Daoy (cell line): Measurements from ENCODE around the gene MRPL39. TPM values are rescaled to one million over a fixed set of nuclear protein-coding genes. Genes with fewer than 3 reads are reported as not detected.
A peak's percentile ranks its signal among the peaks of the same experiment; 100 is the strongest.
"Not testable (repeated sequence)": the region's sequence is repeated elsewhere in the genome, so short reads cannot be mapped to it uniquely, and the experiment has no call there.

Experiments used
- DNase-seq: peaks from one replicate; pipeline ENCODE4 v3.0.0-alpha.2; 2015; ENCODE audit warnings: low read depth
- total RNA-seq: library from RNA; depleted of rRNA; stranded (reverse); fragments of >200 nt; shearing (Covaris generic); gene quantifications from 2 replicates; pipeline ENCODE4 v1.2.3, GENCODE V29; 2014; rRNA removed

MRPL39 gene
- 92.2 and 119 TPM in 2 replicates for total RNA-seq

DNA sequence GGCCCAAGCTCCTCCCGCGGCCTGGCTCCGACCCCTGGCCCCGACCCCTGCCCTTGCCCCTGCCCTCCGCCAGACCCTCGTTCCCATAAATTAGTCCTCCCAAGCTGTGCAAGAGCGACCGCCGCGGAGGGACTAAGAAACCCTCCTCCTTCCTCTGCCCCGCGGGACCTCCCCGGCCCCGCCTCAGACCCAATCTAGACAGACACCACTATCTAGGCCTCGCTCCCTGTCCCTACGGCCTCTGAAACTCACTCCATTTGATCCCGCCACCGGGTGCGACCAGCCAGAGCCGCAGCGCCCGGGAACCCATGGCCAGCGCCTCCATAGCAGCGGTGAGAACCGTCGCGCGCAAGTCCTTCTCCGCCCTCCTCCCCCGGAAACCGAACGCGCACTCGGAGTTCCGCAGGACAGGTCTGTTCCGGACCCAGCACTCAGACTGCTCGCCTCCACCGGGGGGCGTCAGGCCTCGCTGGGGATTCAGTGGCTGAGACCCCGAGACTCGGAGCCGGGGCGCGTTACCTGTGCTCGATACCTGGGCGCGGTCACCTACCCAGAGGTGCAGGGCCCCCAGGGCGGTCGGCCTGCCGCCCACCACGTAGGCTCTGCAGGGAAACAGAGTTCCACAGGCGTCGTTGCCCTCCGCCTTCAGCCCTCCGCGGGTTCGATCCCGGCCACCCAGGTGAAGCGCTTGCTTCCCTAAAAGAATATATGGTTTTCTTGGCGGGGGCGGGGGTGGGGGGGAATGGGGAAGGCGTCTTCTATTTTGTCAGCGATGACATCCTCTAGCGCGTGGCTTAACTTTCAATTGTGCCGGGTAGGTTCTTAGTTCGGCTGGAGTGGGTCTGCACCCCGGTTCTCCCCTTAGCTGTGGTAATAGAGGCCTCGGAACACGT lies at the start of gene MRPL39:
Gene MRPL39, minus strand, starts transcription at position 331 of the 893 bp plus-strand sequence. Its CDS starts 6 bp downstream, at position 325.
- DNase-seq = peak; percentile 94

DNA sequence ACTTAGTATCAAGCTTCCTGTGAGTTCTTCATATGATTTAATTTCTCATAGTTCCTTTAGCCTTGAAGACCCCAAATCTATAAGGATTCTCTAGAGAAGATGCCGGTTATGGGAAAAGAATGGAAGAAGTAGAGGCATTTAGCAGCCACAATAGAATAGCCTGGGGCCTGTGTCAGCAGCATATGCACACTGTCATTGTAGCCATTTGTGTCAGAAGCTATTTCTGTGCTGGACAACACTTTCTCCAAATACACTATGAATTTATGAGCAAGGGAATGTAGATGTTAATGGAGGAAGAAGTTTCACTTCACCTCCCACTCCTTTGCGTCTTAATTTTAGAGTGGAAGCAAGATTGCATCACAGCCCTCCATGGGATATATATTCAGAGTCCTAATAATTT lies 49.1 kb upstream of the MRPL39 start:
- DNase-seq = no peak

DNA sequence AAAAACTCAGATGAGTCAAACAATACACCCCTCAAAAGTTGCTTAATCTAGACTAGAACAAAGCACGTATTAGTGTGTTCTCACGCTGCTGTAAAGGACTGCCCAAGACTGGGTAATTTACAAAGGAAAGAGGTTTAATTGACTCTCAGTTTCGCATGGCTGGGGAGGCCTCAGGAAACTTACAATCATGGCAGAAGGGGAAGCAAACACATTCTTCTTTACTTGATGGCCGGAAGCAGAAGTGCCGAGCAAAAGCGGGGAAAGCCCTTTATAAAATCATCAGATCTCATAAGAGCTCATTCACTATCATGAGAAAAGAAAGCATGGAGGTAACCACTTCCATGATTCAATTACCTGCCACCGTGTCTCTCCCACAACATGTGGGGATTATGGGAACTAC lies 41.9 kb upstream of the MRPL39 start:
- DNase-seq = no peak

DNA sequence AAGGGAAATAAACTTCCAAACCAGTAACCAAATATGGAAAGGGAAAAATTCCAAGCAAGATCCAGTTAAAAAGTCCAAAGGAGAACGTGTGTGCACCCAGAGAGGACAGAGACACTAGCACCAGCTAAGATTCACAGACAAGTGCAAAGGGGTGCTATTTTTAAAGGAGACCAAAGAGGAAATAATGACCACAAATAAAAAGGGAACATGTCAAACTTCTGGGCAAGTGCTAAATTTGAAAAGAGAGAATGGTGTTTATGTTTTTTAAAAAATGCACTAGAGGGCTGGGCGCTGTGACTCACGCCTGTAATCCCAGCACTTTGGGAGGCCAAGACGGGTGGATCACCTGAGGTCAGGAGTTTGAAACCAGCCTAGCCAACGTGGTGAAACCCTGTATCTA lies 40.4 kb upstream of the MRPL39 start:
- DNase-seq = no peak

DNA sequence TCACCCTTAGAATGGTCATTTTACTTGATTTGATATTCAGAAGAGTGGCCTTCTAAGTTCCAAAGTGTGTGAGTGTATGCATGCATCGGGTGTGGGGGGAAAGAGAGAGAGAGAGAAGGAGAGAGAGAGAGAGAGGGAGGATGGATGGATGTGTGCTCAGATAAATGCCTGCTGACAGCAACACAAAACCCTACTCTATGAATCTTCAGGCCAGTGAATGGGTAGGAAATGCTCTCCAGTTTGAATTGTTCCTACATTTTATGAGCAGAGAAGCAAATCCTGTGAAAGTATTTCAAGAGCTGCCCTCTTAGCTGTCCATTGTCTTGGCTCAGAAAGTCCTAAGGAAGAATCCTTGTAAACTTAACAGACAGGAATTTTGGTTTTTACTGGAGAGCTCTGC lies 39.2 kb upstream of the MRPL39 start:
- DNase-seq = no peak

DNA sequence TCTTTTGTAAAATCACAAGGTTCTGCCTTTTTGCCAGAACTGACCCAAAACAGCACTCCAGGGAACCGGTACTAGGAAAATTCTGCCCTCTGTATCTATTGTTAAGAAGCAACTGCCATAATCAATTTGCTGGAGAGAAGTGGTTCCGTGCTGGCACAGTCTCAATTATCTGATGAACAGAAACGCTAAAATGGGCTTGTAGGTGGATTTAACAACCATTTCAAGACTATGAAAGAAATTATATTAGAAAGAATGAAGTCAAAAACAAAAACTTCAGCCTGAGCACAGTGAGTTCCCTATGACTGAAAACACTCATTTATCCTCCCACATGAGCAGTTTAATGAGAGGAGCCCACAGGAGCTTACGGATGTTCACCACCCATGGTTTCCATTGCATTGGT lies 36.2 kb upstream of the MRPL39 start:
- no peak for DNase-seq

DNA sequence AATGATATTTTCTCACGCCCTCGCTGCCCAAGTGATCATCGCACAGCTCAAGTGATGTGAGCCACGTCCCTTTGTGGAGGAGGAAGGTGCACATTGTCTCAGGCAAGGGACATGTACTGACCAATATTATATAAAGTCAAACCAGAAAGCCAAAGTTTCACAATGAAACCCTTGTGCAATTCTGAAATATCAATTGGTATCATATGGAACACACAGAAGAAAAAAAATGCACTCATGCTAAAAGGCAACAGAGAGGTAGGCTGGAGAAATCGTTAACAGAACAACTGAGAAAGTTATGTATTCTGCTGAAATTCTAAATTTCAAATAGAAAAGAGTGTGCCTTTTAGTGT lies 33.6 kb upstream of the MRPL39 start:
- no peak for DNase-seq

DNA sequence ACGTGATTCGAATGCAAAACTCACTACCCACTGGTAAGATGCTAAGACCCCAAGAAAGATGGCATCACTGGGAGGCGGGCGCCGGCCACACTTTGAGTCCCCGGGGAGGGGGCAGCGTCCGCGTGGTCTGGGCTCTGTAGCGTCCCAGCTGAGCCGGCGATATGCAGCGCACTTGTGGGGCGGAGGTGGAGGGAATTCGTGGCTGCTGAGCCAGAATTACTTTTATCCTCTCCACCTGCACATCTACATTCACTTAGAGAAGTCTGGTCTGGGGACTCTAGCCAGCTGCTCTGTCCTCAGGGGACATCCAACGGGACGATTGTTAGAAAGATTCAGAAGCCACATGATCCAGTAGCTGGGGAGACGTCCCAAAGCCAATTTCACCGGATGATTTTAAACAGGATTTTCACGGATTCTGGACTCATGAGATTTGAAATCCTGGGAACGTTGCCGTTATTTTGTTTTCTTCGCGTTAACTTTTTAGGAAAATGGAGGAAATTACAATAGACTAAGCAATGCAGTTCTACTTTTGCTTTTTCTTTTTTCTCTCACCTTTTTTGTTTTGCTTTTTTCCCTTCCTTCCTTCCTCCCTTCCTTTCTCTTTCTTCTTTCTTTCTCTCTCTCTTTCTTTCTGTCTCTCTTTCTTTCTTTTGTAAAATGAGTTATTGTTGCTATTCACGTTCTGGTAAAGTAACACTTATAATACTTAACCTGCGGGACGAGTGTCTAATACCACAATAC lies 33.1 kb upstream of the MRPL39 start:
- peak; percentile 43 for DNase-seq

DNA sequence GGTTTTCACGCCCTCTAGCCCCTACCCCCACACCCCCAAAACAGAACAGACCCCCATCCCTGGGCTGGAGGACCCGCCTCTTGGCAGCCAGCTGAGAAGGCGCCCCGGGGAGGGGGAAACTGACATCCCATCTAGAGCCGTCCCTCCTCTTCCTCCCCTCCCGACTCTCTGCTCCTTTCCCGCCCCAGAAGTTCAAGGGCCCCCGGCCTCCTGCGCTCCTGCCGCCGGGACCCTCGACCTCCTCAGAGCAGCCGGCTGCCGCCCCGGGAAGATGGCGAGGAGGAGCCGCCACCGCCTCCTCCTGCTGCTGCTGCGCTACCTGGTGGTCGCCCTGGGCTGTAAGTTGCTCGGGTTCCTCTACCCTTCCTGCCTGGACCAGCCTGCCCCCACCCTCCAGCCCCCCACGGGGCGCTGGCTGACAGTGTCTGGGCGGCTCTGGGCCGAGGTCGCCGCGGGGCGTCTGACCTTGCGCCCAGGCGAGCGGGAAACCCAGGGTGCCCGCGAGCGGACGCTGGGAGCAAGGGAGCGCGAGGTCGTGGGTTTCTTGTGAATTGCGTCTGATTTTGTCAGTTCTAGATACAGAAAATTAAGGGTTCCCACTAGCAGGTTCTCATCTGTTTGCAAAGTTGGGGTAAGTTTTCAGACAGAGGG lies 32.4 kb upstream of the MRPL39 start:
- DNase-seq = peak; percentile 69

DNA sequence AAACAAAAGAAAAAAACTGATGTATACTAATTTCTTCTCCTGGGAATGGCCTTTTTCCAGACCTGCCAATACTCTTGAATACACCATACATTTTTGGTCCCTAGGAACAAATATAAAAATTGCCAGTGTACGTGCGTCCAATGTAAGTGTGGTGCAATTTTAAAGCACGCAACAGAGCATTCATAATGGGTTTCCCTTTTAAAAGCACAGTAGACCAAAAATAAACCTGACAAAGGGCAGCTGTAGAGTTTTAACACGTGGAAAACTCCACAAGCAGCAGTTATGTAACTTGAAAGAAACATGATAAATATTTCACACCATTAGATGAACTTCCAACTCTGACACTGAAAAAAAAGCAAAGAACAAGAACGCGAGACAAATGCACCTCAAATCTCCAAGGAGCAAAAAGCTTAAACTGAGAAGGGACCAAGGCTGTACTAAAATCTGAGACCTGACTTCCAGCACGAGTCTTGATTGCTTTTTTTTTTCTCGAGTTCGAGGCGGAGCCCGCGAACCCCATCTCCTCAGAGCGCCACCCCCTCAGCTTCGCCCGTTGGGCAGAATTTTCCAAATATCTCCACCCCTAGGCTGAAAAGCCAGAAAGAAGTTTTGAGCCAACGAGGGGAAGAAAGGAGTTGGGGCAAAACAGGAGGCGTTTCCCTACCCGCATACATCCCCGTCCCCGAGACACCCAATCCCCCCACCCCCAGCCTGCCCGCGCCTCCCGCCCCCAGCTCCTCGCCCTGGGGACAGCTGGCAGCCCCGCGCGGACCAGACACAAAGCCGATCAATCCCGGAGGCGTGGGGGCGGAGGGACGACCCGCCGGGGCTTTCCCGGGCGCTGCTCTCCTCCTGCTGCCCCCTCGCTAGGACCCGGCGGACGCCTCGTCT lies 31.6 kb upstream of the MRPL39 start, which contains the start of gene JAM2:
Gene JAM2, plus strand, starts transcription at position 599 of the 891 bp plus-strand sequence. CDS start 564 bp downstream, outside the sequence.
- DNase-seq = peak; percentile 59

DNA sequence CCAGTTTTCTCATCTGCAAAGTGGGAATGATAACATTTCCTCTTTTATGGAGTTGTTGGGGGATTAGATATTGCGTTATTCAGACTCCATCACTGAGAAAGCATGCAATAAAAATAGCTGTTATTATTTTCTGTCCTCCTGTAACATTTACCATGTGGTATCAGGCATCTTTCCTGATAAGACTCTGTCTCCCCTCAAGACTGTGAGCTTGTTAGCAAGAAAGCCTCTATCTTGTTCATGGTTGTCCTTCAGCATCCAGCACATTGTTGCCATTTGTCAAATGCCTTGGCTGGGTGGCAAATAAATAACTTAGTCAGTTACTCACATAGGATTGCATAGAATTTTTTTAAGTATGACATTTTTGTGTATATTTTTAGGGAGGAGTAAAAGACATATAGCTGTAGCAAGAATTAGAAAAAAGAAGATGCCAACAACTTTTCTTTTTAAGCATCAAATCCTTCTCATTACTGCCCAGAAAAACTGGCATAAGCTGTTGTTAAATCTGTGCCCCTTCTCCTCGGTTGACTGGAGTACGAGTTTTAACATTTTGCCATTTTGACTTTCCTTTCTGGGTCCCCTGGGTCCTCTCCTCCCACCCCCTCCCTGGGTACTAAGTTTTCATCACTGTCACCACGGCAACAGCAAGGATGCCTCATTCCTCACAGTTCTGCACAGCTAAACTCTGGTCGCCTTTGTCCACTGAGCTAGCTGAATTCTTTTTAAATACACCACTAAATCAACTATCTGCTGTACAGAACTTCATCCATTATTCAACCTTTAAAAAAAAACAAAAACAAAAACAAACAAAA lies 30.8 kb upstream of the MRPL39 start:
- no peak for DNase-seq

DNA sequence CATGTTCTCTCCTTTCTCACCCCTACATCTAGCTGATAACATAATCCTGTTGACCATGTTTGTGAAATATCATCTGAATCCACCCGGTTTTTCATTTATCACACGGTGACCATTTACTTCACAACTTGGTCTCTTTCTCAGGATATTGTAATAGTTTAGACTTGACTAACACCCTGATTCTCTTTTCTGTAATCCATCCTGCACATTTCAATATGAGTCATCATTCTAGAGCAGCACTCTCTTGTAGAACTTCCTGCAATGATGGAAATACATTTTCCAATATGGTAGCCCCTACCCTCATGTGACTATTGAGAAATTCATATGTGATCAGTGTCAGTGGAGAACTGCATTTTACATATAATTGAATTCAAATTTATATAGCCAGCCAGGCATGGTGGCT lies 29.4 kb upstream of the MRPL39 start:
- no peak for DNase-seq

DNA sequence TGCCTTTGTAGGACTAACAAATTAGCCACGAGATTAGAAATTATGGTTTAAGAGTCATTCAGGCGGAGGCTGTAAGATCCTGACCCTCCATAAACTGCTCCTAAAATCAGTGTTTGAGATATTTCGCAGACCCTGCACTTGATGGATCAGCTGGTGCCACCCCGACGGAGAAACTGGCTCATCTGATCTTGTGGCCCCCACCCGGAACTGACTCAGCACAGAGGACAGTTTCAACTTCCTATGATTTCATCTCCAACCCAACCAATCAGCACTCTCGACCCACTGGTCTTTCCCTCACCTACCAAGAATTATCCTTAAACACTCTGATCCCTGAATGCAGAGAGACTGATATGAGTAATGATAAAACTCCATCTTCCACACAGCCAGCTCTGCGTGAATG lies 28.0 kb upstream of the MRPL39 start:
- peak; percentile 12 for DNase-seq

DNA sequence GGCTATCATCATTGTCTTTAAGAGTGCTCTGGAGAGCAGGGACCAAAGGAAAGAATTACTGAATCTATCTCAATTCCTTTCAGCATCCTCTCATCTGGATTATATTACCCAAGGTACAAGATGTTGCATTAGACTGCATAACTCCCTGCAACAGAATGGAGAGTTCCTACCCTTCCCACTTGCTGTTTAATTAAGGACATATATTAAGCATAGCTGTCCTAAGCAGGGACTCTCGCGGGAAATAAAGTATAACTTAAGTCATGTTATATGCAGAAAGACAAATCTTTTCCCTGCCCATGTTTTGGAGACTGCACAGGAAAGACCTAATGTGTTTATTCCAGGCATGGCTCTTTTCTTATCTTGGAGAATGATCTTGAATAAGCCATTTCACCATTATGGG lies 25.0 kb upstream of the MRPL39 start:
- DNase-seq = no peak

DNA sequence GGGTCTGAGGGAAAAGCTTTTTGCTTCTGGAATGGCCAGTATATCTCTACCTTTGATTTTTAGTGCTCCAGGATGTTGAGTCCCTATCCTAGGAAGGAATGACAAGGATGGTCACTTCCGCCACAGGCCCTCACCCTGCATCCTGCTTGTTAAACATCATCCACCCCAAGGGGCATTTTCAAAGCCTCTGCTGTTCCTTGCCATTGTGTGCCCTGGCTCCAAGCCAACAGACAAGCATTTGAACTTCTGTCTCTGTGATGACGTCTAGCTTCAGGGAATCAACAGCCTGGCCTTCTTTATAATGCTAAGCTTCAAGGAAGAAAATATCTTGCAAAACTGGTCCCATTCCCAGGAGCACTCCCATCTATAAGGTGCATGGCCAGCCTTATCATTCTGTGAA lies 19.5 kb upstream of the MRPL39 start:
- DNase-seq = no peak

DNA sequence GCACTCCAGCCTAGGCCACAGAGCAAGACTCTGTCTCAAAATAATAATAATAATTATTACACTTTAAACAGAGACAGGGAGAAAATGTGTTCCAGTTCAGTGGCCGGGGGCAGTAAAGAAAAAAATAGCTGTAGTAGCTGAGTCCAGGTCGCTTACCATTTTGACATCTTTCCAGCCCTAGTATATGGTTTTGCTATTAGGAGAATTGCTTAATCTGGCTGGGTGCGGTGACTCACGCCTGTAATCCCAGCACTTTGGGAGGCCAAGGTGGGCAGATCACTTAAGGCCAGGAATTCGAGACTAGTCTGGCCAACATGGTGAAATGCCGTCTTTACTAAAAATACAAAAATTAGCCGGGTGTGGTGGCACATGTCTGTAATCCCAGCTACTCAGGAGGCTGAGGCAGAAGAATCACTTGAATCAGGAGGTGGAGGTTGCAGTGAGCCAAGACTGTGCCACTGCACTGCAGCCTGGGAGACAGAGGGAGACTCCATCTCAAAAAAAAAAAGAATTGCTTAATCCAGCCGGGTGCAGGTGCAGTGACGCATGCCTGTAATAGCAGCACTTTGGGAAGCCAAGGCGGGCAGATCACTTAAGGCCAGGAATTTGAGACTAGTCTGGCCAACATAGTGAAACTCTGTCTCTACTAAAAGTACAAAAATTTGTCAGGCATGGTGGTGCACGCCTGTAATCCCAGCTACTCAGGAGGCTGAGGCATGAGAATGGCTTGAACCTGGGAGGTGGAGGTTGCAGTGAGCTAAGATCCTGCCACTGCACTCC lies 18.7 kb upstream of the MRPL39 start:
- not testable (repeated sequence) for DNase-seq

DNA sequence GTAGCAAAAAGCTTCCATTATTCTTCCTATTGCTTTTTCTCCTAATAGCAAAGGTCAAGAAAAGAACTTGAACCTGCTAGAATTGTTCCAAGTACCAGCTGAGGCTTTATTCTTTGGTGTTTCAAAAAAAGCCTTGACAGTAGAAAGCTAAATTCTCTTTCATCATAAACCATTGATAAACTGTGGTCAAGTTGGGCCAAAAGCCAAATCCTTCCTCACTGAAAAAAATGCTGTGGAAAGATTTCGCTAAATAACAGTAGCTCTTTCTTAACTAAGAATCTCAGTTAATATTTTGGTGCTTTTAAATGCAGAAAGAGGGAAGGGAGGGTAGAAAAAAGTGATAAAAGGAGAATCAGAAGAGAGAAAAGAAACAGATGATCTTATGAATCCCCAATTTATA lies 17.8 kb upstream of the MRPL39 start:
- DNase-seq = no peak

DNA sequence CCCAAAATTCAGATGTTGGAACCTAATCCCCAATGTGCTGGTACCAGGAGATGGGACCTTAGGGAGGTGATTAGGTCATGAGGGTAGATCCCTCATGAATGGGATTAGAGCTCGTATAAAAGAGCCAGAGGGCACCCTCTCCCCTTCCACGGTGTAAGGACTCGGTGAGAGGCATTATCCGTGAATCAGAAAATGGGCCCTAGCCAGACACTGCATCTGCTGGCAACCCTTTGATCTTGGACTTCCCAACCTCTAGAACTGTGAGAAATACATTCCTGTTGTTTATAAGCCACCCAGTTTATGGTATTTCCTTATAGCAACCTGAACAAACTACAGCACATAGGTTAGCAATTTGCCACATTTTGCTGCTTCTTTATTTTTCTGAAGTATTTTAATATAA lies 17.2 kb upstream of the MRPL39 start:
- no peak for DNase-seq

DNA sequence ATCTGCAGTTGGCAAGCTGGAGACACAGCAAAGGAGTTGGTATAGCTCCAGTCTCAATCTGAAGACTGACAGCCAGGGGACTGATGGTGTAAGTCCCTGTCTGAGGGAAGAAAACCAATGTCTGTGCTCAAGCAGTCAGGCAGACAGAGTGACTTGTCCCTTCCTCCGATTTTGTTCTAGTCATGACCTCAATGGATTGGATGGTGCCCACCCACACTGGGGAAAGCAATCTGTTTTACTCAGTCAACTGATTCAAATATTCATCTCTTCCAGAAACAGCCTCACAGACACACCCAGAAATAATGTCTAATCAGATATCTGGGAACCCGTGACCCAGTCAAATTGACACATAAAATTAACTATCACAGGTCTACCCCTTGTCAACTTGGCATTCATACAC lies 11.9 kb upstream of the MRPL39 start:
- no peak for DNase-seq

DNA sequence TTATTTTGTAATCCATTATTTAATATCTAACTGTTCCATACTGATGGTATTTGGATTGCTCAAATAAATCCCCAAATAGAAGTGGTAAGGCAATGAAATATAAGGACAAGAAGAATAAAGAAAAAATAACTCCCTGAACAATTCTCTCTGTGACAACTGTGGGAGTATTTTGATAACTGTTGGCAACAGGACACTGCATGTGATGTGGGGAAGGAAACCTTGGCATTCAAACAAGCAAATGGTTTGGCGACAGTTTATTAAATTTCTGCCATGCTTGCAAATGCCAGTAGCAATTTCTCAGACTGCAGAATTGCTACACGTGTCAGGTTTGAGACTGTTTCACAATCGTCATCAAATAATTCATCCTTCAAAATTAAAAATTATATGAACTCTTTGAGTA lies 8.6 kb upstream of the MRPL39 start:
- DNase-seq = no peak
